HEK293 (cell line): ENCODE results near the gene COL17A1.
A peak's percentile ranks its signal among the peaks of the same experiment; 100 is the strongest.

Experiments used
- CTCF ChIA-PET: fragments of 350-600 bp; formaldehyde crosslinking; extraction: SDS; loops from one replicate; lab custom pipeline; 2021; ENCODE audit warnings: antibody characterized with exemption; lab: Yijun Ruan, JAX
- POLR2A ChIA-PET: fragments of 300-600 bp; formaldehyde crosslinking; extraction: SDS; loops from one replicate; lab custom pipeline; 2020; ENCODE audit warnings: antibody characterized with exemption, inconsistent platforms; lab: Yijun Ruan, JAX
- H3K27ac ChIP-seq: fragments of 200-500 bp; sonication (Bioruptor generic); 2 replicates; pipeline ENCODE4 v1.5.1; 2014; ENCODE audit warnings: low read depth, low read length, control low read depth, inconsistent platforms; ENCODE audit errors: extremely low read depth
- H3K36me3 ChIP-seq, 2 experiments: fragments of 200-500 bp in 1 of 2; sonication (Bioruptor generic) in 1 of 2; 1 replicate in 1 of 2; 2 replicates in 1 of 2; pipeline ENCODE4 v1.5.1; 2014 to 2017; ENCODE audit warnings: inconsistent platforms in 2 of 2, low read length in 2 of 2; ENCODE audit not compliant: control insufficient read depth in 2 of 2, insufficient read depth in 1 of 2
- H3K4me1 ChIP-seq: fragments of 200-500 bp; sonication (Bioruptor generic); 2 replicates; pipeline ENCODE4 v1.5.1; 2014; ENCODE audit warnings: mild to moderate bottlenecking, low read length, inconsistent platforms; ENCODE audit not compliant: control insufficient read depth, insufficient read depth
- H3K4me3 ChIP-seq: 2 replicates; pipeline ENCODE4 v1.5.1; 2011; ENCODE audit warnings: low read depth, mild to moderate bottlenecking, control low read depth, low read length, moderate library complexity
- H3K9me3 ChIP-seq: fragments of 200-500 bp; sonication (Bioruptor generic); 2 replicates; pipeline ENCODE4 v1.5.1; 2014; ENCODE audit warnings: low read depth, low read length, inconsistent platforms; ENCODE audit not compliant: control insufficient read depth, insufficient read depth
- FEZF1 ChIP-seq: fragments of 450-650 bp; formaldehyde crosslinking; IDR thresholded peaks from 2 replicates; pipeline ENCODE4 v1.5.1; 2016; ENCODE audit warnings: missing biosample characterization, missing genetic modification characterization
- KLF8 ChIP-seq: fragments of 450-650 bp; formaldehyde crosslinking; IDR thresholded peaks from 2 replicates; pipeline ENCODE4 v1.5.1; 2016; ENCODE audit warnings: missing biosample characterization, missing genetic modification characterization
- KLF9 ChIP-seq: fragments of 450-650 bp; formaldehyde crosslinking; IDR thresholded peaks from 2 replicates; pipeline ENCODE4 v1.5.1; 2016; ENCODE audit warnings: missing biosample characterization, missing genetic modification characterization, low read depth
- ZBTB1 ChIP-seq: fragments of 450-650 bp; formaldehyde crosslinking; IDR thresholded peaks from 2 replicates; pipeline ENCODE4 v1.5.1; 2016; ENCODE audit warnings: missing biosample characterization, missing genetic modification characterization
- ZFHX2 ChIP-seq: fragments of 450-650 bp; formaldehyde crosslinking; conservative IDR thresholded peaks from 2 replicates; pipeline ENCODE4 v1.5.1; 2016; ENCODE audit warnings: missing biosample characterization, missing genetic modification characterization
- ZNF157 ChIP-seq: fragments of 450-650 bp; formaldehyde crosslinking; IDR thresholded peaks from 2 replicates; pipeline ENCODE4 v1.5.1; 2016; ENCODE audit warnings: missing biosample characterization, missing genetic modification characterization
- ZNF239 ChIP-seq: fragments of 450-650 bp; formaldehyde crosslinking; IDR thresholded peaks from 2 replicates; pipeline ENCODE4 v1.5.1; 2016; ENCODE audit warnings: missing biosample characterization, missing genetic modification characterization
- ZNF555 ChIP-seq: fragments of 450-650 bp; formaldehyde crosslinking; conservative IDR thresholded peaks from 2 replicates; pipeline ENCODE4 v1.5.1; 2017; ENCODE audit warnings: missing biosample characterization, mild to moderate bottlenecking, missing genetic modification characterization, inconsistent platforms
- ZNF560 ChIP-seq: fragments of 450-650 bp; formaldehyde crosslinking; IDR thresholded peaks from 2 replicates; pipeline ENCODE4 v1.5.1; 2017; ENCODE audit warnings: missing biosample characterization, missing genetic modification characterization, borderline replicate concordance
- ZNF571 ChIP-seq: fragments of 450-650 bp; formaldehyde crosslinking; IDR thresholded peaks from 2 replicates; pipeline ENCODE4 v1.5.0; 2017; ENCODE audit warnings: missing biosample characterization, missing genetic modification characterization
- ZNF596 ChIP-seq: fragments of 450-650 bp; IDR thresholded peaks from 2 replicates; pipeline ENCODE4 v1.5.0; 2018; ENCODE audit warnings: missing biosample characterization, mild to moderate bottlenecking, missing genetic modification characterization, moderate library complexity
- ZNF777 ChIP-seq: fragments of 450-650 bp; formaldehyde crosslinking; IDR thresholded peaks from 2 replicates; pipeline ENCODE4 v1.5.1; 2017; ENCODE audit warnings: missing biosample characterization, missing genetic modification characterization, borderline replicate concordance
- ZNF837 ChIP-seq: fragments of 450-650 bp; formaldehyde crosslinking; IDR thresholded peaks from 2 replicates; pipeline ENCODE4 v1.5.1; 2016; ENCODE audit warnings: missing biosample characterization, missing genetic modification characterization
- TF ChIP-seq, protein P1 (sequence below): fragments of 450-650 bp; formaldehyde crosslinking; IDR thresholded peaks from 2 replicates; pipeline ENCODE4 v1.5.1; 2017; ENCODE audit warnings: missing biosample characterization, missing genetic modification characterization
- TF ChIP-seq, protein P2 (sequence below): fragments of 450-650 bp; formaldehyde crosslinking; IDR thresholded peaks from 2 replicates; pipeline ENCODE4 v1.5.0; 2017; ENCODE audit warnings: missing biosample characterization, missing genetic modification characterization, borderline replicate concordance
- TF ChIP-seq, protein P3 (sequence below): fragments of 450-650 bp; formaldehyde crosslinking; IDR thresholded peaks from 2 replicates; pipeline ENCODE4 v1.5.1; 2016; ENCODE audit warnings: missing biosample characterization, missing genetic modification characterization
- TF ChIP-seq, protein P4 (sequence below): fragments of 450-650 bp; formaldehyde crosslinking; IDR thresholded peaks from 2 replicates; pipeline ENCODE4 v1.5.1; 2016; ENCODE audit warnings: missing biosample characterization, missing genetic modification characterization, low read depth
- TF ChIP-seq, protein P5 (sequence below): fragments of 450-650 bp; formaldehyde crosslinking; optimal IDR thresholded peaks from 2 replicates; pipeline ENCODE3; 2016; ENCODE audit warnings: missing biosample characterization, mild to moderate bottlenecking, missing genetic modification characterization
- TF ChIP-seq, protein P6 (sequence below): fragments of 450-650 bp; formaldehyde crosslinking; conservative IDR thresholded peaks from 2 replicates; pipeline ENCODE4 v1.5.1; 2016; ENCODE audit warnings: low read depth, missing biosample characterization, missing genetic modification characterization
- TF ChIP-seq, protein P7 (sequence below): fragments of 450-650 bp; formaldehyde crosslinking; IDR thresholded peaks from 2 replicates; pipeline ENCODE4 v1.5.1; 2016; ENCODE audit warnings: missing biosample characterization, missing genetic modification characterization

Gene COL17A1

DNA sequence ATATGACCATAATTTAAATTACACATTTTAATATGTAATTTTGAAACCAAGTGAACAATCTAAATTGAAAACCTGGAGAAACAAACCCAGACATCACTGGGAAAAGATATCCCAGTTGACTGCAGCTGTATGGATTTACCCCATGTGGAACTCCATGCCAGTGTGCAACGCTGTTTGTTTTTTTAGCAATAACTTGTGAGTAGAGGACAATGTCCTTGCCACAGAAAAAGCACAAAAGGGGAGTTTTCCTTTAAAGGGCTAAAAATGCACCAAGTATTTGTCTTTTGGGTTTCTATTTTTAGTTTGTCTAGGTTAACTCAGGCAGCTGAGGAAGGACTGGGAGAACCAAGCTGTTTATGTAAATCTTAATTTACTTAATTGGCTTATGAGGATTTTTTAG, 15.1 kb upstream of the COL17A1 start:
- Histone ChIP-seq H3K9me3 (no peaks in the 10 kb centered on the region), H3K36me3 (no peaks in the 10 kb centered on the region), H3K4me1 (no peaks in the 10 kb centered on the region), H3K4me3 (no peak overlapping the region), H3K27ac (no peak overlapping the region)
- TF ChIP-seq, protein P1, sequence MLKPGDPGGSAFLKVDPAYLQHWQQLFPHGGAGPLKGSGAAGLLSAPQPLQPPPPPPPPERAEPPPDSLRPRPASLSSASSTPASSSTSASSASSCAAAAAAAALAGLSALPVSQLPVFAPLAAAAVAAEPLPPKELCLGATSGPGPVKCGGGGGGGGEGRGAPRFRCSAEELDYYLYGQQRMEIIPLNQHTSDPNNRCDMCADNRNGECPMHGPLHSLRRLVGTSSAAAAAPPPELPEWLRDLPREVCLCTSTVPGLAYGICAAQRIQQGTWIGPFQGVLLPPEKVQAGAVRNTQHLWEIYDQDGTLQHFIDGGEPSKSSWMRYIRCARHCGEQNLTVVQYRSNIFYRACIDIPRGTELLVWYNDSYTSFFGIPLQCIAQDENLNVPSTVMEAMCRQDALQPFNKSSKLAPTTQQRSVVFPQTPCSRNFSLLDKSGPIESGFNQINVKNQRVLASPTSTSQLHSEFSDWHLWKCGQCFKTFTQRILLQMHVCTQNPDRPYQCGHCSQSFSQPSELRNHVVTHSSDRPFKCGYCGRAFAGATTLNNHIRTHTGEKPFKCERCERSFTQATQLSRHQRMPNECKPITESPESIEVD (tag by site-specific recombination): 0 out of 2 replicates have a peak, but pooled peaks have one; percentile 10
- TF ChIP-seq FEZF1 (tag by site-specific recombination) (no peak), ZNF555 (tag by site-specific recombination) (no peak), KLF9 (tag by site-specific recombination) (no peak), ZBTB1 (no peak)
- CTCF ChIA-PET: interaction anchor here (0.7 to 2.0 kb wide), 3 partner anchors 9 to 21 kb away, joined by 3 to 9 read pairs (median 3); no protein-coding TSS in a partner anchor
- POLR2A ChIA-PET: interaction anchor here (0.6 kb wide), 1 partner anchor 1252 kb away, joined by 6 read pairs; no protein-coding TSS in a partner anchor

DNA sequence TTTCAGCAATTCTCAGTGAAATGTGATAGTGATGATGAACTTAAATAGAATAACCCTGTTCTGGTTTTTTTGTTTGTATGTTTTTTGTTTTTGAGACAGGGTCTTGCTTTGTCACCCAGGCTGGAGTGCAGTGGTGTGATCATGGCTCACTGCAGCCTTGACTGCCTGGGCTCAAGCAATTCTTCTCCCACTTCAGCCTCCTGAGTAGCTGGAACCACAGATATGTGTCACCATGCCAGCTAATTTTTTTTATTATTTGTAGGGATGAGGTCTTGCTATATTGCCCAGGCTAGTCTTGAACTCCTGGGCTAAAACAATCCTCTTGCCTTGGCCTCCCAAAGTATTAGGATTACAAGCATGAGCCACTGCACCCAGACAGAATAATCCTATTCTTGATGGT, 14.3 kb upstream of the COL17A1 start:
- no peak overlapping the region for H3K4me3 ChIP-seq
- H3K4me1 ChIP-seq: no peaks in the 10 kb centered on the region
- ChIA-PET CTCF (interaction anchor here (0.8 to 2.0 kb wide), 2 partner anchors 19 to 23 kb away, joined by 3 to 9 read pairs; no protein-coding TSS in a partner anchor), POLR2A (interaction anchor here (0.8 kb wide), 1 partner anchor 21 kb away, joined by 3 read pairs; no protein-coding TSS in a partner anchor)
- no peaks in the 10 kb centered on the region for H3K9me3 ChIP-seq
- H3K27ac ChIP-seq: no peak overlapping the region
- no peaks in the 10 kb centered on the region for H3K36me3 ChIP-seq
- TF ChIP-seq ZNF239 (tag by site-specific recombination) (no peak), ZNF596 (tag by site-specific recombination) (no peak), ZNF560 (no peak), ZFHX2 (tag by site-specific recombination) (no peak), ZNF777 (no peak), ZNF157 (tag by site-specific recombination) (no peak), KLF8 (tag by site-specific recombination) (no peak), ZNF837 (no peak), ZNF571 (tag by site-specific recombination) (no peak)
- TF ChIP-seq, protein P2, sequence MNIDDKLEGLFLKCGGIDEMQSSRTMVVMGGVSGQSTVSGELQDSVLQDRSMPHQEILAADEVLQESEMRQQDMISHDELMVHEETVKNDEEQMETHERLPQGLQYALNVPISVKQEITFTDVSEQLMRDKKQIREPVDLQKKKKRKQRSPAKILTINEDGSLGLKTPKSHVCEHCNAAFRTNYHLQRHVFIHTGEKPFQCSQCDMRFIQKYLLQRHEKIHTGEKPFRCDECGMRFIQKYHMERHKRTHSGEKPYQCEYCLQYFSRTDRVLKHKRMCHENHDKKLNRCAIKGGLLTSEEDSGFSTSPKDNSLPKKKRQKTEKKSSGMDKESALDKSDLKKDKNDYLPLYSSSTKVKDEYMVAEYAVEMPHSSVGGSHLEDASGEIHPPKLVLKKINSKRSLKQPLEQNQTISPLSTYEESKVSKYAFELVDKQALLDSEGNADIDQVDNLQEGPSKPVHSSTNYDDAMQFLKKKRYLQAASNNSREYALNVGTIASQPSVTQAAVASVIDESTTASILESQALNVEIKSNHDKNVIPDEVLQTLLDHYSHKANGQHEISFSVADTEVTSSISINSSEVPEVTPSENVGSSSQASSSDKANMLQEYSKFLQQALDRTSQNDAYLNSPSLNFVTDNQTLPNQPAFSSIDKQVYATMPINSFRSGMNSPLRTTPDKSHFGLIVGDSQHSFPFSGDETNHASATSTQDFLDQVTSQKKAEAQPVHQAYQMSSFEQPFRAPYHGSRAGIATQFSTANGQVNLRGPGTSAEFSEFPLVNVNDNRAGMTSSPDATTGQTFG (tag by site-specific recombination): no peak
- TF ChIP-seq, protein P3, sequence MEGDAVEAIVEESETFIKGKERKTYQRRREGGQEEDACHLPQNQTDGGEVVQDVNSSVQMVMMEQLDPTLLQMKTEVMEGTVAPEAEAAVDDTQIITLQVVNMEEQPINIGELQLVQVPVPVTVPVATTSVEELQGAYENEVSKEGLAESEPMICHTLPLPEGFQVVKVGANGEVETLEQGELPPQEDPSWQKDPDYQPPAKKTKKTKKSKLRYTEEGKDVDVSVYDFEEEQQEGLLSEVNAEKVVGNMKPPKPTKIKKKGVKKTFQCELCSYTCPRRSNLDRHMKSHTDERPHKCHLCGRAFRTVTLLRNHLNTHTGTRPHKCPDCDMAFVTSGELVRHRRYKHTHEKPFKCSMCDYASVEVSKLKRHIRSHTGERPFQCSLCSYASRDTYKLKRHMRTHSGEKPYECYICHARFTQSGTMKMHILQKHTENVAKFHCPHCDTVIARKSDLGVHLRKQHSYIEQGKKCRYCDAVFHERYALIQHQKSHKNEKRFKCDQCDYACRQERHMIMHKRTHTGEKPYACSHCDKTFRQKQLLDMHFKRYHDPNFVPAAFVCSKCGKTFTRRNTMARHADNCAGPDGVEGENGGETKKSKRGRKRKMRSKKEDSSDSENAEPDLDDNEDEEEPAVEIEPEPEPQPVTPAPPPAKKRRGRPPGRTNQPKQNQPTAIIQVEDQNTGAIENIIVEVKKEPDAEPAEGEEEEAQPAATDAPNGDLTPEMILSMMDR (tag by site-specific recombination): no peak
- TF ChIP-seq, protein P4, sequence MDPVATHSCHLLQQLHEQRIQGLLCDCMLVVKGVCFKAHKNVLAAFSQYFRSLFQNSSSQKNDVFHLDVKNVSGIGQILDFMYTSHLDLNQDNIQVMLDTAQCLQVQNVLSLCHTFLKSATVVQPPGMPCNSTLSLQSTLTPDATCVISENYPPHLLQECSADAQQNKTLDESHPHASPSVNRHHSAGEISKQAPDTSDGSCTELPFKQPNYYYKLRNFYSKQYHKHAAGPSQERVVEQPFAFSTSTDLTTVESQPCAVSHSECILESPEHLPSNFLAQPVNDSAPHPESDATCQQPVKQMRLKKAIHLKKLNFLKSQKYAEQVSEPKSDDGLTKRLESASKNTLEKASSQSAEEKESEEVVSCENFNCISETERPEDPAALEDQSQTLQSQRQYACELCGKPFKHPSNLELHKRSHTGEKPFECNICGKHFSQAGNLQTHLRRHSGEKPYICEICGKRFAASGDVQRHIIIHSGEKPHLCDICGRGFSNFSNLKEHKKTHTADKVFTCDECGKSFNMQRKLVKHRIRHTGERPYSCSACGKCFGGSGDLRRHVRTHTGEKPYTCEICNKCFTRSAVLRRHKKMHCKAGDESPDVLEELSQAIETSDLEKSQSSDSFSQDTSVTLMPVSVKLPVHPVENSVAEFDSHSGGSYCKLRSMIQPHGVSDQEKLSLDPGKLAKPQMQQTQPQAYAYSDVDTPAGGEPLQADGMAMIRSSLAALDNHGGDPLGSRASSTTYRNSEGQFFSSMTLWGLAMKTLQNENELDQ (tag by site-specific recombination): no peak
- TF ChIP-seq, protein P5, sequence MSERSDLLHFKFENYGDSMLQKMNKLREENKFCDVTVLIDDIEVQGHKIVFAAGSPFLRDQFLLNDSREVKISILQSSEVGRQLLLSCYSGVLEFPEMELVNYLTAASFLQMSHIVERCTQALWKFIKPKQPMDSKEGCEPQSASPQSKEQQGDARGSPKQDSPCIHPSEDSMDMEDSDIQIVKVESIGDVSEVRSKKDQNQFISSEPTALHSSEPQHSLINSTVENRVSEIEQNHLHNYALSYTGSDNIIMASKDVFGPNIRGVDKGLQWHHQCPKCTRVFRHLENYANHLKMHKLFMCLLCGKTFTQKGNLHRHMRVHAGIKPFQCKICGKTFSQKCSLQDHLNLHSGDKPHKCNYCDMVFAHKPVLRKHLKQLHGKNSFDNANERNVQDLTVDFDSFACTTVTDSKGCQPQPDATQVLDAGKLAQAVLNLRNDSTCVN (tag by site-specific recombination): no peak
- TF ChIP-seq, protein P6, sequence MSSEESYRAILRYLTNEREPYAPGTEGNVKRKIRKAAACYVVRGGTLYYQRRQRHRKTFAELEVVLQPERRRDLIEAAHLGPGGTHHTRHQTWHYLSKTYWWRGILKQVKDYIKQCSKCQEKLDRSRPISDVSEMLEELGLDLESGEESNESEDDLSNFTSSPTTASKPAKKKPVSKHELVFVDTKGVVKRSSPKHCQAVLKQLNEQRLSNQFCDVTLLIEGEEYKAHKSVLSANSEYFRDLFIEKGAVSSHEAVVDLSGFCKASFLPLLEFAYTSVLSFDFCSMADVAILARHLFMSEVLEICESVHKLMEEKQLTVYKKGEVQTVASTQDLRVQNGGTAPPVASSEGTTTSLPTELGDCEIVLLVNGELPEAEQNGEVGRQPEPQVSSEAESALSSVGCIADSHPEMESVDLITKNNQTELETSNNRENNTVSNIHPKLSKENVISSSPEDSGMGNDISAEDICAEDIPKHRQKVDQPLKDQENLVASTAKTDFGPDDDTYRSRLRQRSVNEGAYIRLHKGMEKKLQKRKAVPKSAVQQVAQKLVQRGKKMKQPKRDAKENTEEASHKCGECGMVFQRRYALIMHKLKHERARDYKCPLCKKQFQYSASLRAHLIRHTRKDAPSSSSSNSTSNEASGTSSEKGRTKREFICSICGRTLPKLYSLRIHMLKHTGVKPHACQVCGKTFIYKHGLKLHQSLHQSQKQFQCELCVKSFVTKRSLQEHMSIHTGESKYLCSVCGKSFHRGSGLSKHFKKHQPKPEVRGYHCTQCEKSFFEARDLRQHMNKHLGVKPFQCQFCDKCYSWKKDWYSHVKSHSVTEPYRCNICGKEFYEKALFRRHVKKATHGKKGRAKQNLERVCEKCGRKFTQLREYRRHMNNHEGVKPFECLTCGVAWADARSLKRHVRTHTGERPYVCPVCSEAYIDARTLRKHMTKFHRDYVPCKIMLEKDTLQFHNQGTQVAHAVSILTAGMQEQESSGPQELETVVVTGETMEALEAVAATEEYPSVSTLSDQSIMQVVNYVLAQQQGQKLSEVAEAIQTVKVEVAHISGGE: no peak
- TF ChIP-seq, protein P7, sequence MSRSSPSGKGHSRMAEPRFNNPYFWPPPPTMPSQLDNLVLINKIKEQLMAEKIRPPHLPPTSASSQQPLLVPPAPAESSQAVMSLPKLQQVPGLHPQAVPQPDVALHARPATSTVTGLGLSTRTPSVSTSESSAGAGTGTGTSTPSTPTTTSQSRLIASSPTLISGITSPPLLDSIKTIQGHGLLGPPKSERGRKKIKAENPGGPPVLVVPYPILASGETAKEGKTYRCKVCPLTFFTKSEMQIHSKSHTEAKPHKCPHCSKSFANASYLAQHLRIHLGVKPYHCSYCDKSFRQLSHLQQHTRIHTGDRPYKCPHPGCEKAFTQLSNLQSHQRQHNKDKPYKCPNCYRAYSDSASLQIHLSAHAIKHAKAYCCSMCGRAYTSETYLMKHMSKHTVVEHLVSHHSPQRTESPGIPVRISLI: no peak
